Stimulated activated CD8-positive, alpha-beta memory T cell treated with anti-CD3 and anti-CD28 coated beads, Interleukin-15, amount 100 ng/mL, for 4 hours (primary cell): ENCODE results near the gene SMYD3.

Source experiments
- DNase-seq, 2 donors: peaks; one replicate each; pipeline ENCODE4 v3.0.0-alpha.2; 2020; ENCODE audit warnings: low read depth in 2 of 2

Gene SMYD3

GRCh38 chr1:246306415-246307037, 200.6 kb downstream of the SMYD3 start:
- no peak for DNase-seq

- DNase-seq: no peak
Observed at GRCh38 chr1:246304484-246305259, 202.4 kb downstream of the SMYD3 start.

DNA sequence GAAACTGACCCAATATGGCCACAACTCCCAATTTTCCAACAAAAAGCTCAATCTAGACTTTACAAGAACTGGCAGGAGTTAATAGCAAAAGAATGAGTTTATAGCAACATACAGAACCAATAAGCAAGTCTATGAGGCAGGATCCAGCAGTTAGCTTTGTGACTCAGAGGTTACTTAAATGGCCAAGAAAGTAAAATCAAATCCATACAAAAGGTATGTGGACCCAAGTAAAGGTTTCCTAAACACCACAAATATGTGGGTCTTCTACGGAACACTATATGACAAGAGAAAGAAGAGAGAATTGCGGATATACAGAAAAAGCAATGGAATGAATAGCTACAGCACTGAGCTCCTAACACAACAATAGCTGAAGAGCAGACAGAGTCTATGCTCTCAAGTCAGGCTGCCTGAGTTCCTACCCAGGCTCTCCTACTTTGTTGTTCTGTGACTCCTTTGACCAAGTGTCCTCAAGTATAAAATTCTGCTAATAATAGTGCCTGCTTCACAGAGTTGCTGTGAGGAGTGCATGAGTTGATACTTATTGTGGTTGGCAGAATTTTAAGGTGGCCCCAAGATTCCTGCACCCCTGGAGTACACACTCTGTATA, 204.3 kb downstream of the SMYD3 start:
- no peak for DNase-seq

- no peak for DNase-seq
Observed at GRCh38 chr1:246302251-246302625, 204.8 kb downstream of the SMYD3 start.

GRCh38 chr1:246301553-246302250, 205.4 kb downstream of the SMYD3 start:
- DNase-seq: no peak

DNA sequence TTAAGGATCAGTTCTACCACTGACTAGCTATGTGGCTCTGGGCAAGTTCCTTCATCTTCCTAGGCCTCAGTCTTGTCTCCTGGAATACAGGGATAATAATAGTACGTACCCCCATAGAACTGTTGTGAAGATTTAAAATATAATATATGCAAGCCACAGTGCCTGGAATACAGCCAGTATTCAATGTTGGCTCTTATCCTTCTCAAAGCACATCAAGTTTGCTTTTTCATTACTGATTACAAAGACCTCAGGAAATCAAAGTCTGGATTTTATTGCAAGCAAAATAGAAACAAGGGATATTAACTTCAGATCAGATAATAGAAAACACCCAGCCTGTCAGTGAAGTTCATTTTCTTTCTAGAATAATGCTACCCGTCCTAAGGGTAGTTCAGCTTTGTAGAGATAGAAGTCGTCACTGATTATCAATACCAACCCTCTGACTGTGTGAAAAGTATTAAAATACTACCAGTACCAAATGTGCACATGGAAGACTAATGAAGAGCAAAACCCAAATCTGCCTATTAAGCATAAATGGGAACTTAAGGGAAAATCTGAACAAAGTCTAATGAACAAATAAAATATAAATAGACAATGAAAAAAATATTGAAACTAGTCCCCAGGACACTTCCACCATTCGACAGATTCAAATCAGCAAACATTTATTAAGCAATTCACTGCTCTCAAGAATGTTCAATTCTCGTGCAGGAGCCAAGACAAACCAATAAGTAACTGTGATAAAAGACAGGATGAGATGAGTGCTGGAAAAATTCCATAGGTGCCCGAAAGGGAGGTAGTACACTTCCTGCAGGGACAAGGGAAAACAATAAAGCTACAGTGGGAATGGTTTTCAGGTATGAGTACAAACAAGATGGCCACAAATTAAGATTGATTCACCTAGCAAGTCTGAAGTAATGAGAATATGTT, 206.2 kb downstream of the SMYD3 start:
- DNase-seq: no peak

- DNase-seq: no peak
Observed at GRCh38 chr1:246297279-246298265, 209.5 kb downstream of the SMYD3 start.

DNA sequence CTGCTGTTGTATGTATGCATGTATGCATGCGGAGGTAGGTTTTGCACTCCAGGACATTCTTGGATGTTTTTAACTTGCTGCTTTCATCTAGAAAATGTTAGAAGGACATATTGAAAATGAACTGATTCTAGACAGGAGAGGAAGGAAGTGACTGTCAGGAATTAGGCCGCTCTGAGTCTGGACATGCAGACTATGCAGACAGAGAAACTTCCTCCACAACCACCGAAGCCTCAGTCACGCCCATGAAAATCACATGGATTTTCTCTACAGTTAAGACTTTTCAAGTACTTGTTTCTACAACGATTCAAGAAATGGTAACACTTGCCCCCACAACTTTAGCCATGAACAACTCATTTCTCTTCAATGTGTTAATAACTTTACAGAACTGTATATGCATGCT, 211.1 kb downstream of the SMYD3 start:
- DNase-seq: no peak

DNA sequence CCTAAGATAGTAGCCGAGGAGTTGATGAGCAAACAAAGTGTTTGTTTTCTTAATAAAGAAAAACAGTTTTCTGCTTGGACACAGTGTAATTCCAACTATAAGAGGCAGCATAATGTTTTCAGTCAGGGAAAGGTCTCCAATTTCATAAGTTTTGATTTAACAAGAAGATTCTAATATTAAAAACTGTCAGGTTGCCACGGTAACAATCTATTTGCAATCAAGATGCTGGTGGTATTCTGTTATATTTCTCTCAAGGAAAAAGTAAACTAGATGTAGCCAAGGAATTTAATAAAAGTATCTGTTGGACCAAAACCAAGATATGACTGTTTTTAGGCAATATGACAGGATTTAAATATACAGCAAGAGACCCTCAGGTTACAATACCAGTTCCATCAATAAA, 211.7 kb downstream of the SMYD3 start:
- no peak for DNase-seq

- DNase-seq: no peak
Observed at GRCh38 chr1:246294263-246294662, 212.8 kb downstream of the SMYD3 start.

- no peak for DNase-seq
Observed at GRCh38 chr1:246293366-246294121, 213.5 kb downstream of the SMYD3 start.

DNA sequence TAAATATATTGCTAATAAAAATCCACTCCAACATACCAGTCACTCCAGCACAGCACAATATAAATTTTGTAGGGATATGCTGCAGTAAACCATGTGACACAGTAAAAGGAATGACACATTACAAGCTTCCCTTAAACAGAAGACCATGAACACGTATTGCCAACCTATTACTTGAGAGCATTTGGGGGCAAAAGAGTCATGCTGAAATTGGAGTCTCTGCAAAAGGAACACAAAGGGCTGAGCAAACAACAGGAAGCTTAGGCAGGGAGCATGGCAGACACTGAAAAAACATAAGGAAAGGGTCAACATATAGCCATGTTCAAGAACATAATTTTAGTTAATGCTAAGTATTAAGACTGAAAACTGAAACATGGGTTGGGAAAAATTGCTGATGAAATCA, 214.5 kb downstream of the SMYD3 start:
- DNase-seq: no peak

- DNase-seq: no peak
Observed at GRCh38 chr1:246291127-246291526, 216.0 kb downstream of the SMYD3 start.

DNA sequence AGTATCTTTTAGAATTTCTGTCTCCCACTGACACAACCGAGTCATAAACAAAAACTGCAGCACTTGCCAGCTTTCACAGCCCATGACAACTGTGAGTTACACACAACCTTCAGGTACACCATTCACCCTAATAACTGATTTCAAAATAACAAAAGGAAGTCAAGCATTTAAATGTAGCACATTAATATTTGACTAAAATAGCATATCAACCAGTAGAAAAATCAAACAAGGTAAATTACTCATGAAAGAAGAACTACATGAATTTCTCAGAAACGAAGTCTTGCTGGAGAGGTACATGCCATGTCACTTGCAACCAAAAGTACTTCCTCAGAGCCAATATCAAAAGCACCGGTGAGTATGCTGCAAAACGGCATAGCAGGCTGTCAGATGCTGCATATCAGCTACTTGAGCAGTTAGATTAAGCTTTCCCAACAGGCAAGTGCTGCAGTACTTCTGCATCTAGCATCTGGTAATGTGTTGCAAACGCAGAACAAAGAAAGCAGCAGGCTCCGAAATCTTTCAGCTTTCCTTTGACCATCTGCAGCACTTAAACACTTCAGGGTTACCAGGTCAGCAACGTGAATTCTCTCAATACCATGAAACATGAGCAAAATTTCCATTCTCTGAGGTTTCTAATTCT, 223.2 kb downstream of the SMYD3 start:
- DNase-seq: no peak

DNA sequence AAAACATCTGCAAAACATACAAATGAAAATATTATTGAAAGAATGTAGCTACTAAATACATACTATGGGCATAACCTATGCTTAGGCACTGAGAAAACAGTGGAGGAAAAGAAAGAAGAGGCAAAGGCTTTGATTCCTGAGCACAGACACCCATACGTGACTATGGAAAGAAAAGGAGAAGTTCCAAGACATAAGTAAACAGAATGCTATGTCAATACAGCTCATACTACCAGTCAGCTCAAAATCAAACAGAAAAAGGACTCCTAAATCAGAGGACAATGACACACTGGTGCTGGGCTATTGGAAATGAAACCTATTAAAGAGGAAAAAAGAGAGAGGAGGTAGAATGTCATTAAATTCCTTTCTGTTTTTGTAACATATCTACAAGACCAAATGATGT, 225.4 kb downstream of the SMYD3 start:
- no peak for DNase-seq

DNA sequence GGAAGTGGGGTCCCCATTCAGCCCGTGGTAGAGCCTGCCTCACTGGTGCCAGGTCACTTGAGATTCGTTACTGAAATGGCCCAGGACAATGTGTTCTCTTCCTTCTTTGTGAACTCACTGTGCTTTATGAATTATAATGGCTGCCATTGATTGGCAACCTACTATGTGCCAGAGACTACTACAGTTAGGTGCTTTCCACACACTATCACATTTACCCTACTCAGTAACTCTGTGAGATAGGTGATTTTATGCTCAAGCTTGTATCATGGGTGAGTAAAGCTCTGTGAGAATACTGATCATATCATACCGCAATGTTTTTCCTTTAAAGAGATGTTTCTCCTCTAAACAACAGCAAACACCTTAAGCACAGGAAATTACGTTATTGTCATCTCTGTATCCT, 225.9 kb downstream of the SMYD3 start:
- no peak for DNase-seq

DNA sequence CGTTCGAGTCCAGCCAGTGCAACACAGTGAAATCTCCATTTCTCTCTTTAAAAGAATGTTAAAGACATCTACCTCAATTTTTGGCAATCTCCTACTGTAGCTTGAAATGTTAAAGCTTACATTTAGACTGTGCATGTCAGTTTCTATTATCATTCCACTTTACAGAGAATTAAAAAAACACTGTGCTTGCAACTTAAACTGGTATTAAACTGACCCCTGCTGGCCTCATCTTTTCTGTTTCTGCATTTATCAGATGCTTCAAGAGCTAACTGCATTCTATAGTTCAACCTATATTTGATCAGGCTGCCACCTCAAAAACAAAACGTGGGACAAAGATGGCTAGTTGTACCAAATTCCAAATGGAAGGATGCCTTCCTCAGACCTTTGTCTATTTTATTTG, 226.5 kb downstream of the SMYD3 start:
- no peak for DNase-seq

GRCh38 chr1:246279402-246279801, 227.7 kb downstream of the SMYD3 start:
- no peak for DNase-seq

GRCh38 chr1:246278371-246278770, 228.7 kb downstream of the SMYD3 start:
- no peak for DNase-seq
